NCI-H2081 treated with DMSO at 0.1 percent for 48 hours (cell line): ENCODE measurements around the gene DCT.
"Not testable (repeated sequence)": the region's sequence is repeated elsewhere in the genome, so short reads cannot be mapped to it uniquely, and the experiment has no call there.

ENCODE experiments used
- DNase-seq: peaks from one replicate; lab custom pipeline; 2025; lab: John Stamatoyannopoulos, UW

DCT gene

GRCh38 chr13:94479616-94480015 lies at the start of gene DCT:
DCT (minus strand) TSS chr13:94479682; CDS start chr13:94479255, 427 bp downstream.
- DNase-seq: no peak

- not testable (repeated sequence) for DNase-seq
Measured at GRCh38 chr13:94526956-94527355, 47.5 kb upstream of the DCT start.

- no peak for DNase-seq
Measured at GRCh38 chr13:94525781-94526180, 46.3 kb upstream of the DCT start.

GRCh38 chr13:94524407-94524806 lies 44.9 kb upstream of the DCT start:
- no peak for DNase-seq

GRCh38 chr13:94520001-94520400 lies 40.5 kb upstream of the DCT start:
- no peak for DNase-seq

GRCh38 chr13:94516456-94516855 lies 37.0 kb upstream of the DCT start:
- DNase-seq: no peak

- DNase-seq: no peak
Measured at GRCh38 chr13:94515911-94516310, 36.4 kb upstream of the DCT start.

GRCh38 chr13:94515374-94515773 lies 35.9 kb upstream of the DCT start:
- DNase-seq: no peak

GRCh38 chr13:94513026-94513425 lies 33.5 kb upstream of the DCT start:
- DNase-seq: no peak

GRCh38 chr13:94505730-94506129 lies 26.2 kb upstream of the DCT start:
- no peak for DNase-seq

- DNase-seq: no peak
Measured at GRCh38 chr13:94503851-94504250, 24.4 kb upstream of the DCT start.

GRCh38 chr13:94498831-94499230 lies 19.3 kb upstream of the DCT start:
- DNase-seq: not testable (repeated sequence)

- DNase-seq: no peak
Measured at GRCh38 chr13:94495806-94496205, 16.3 kb upstream of the DCT start.

- no peak for DNase-seq
Measured at GRCh38 chr13:94494026-94494425, 14.5 kb upstream of the DCT start.

- no peak for DNase-seq
Measured at GRCh38 chr13:94487043-94487442, 7.6 kb upstream of the DCT start.

GRCh38 chr13:94483970-94484369 lies 4.5 kb upstream of the DCT start:
- no peak for DNase-seq

GRCh38 chr13:94481941-94482340 lies 2.5 kb upstream of the DCT start:
- DNase-seq: no peak

- no peak for DNase-seq
Measured at GRCh38 chr13:94480672-94481145, 1.2 kb upstream of the DCT start.

- DNase-seq: no peak
Measured at GRCh38 chr13:94478913-94479312, 569 bp downstream of the DCT start.

- no peak for DNase-seq
Measured at GRCh38 chr13:94470126-94470525, 9.4 kb downstream of the DCT start.

GRCh38 chr13:94464771-94465170 lies 14.7 kb downstream of the DCT start:
- DNase-seq: no peak

GRCh38 chr13:94462670-94463069 lies 16.8 kb downstream of the DCT start:
- no peak for DNase-seq

- no peak for DNase-seq
Measured at GRCh38 chr13:94459116-94459515, 20.4 kb downstream of the DCT start.

GRCh38 chr13:94455414-94455813 lies 24.1 kb downstream of the DCT start:
- DNase-seq: no peak

GRCh38 chr13:94454906-94455305 lies 24.6 kb downstream of the DCT start:
- DNase-seq: no peak
